ENCODE data around the gene MFAP2.
"Not testable (repeated sequence)": the region's sequence is repeated elsewhere in the genome, so short reads cannot be mapped to it uniquely, and the experiment has no call there.

MFAP2 gene

DNA sequence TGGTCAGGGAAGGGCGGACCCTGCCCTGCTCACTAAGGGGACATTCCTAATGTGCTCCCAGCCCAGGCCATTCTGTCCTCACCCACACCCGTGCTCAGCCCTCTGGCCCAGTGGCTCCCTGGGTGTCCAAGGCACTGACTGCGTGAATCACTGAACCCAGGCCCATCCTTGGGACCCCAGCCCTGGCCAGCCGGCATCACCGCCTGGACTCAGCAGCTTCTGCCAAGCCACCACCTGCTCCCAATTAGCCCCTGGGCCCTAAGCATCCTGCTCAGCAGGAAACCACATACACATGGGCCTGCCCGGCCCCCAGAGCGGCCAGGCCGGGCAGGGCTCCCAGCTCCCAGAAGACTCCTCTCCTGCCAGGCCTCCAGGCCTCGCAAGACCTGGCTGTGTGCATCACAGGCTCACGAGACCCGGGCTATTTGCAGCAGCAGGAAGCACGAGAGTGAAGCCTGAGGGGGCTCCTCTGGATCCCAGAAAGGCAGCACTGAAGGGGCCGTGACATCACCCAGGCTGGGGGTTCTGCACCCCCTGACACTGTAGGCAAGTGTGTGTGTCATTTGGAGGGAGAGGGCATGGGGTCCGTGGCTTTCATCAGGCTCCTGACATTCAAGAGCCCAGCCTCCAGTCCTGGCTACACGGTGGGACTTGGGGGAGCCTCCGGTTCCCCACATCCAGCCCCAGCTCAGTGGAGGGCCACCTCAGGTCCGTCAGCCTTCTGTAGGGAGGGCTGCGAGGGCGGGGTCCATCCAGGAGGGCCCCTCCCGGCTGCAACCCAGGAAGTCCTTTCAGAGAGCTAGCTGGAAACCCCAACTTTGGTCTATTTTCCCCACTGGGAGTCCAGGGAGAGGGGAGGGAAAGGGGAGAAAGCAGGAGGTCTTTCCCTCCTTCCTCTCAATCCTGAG, 1.6 kb downstream of the MFAP2 start:
- no peak for DNase-seq

GRCh38 chr1:16978139-16978538, 2.3 kb downstream of the MFAP2 start:
- no peak for DNase-seq

DNA sequence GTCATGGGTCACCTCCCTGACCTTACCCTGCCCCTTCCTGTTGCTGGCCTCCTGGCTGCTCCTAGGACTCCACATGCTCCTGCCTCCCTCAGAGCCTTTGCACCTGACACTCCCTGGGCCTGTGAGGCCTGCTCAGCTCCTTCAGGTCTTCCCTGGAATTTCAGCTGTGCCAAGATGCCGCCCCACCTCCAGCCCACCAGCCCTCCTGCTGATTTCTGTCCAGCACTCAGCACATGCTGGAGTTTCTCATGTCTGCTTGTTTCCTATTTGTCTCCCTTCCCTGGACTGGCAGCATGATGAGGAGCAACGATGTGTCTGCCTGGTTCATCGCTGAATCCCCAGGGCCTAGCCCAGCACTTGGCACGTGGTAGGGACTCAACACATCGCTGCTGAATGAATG, 3.0 kb downstream of the MFAP2 start:
- DNase-seq: no peak

GRCh38 chr1:16976966-16977365, 3.5 kb downstream of the MFAP2 start:
- no peak for DNase-seq

DNA sequence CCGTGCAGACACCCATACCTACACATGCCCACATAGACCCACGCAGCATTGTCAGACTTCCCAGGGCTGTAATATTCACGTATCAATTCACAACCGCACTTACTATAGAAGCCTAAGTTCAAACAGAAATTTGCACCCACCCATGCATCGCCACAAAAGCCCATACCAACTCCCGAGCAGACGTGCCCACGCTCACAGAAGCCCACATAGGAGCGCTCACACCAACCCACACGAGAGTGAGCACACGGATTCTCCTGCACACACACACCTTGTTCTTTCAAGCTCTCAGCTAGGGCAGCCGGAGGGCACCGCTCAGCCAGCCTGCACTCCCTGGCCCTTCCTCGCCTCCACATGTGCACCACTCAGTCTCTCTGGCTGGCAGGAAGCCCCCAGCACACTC, 4.6 kb downstream of the MFAP2 start:
- no peak for DNase-seq

DNA sequence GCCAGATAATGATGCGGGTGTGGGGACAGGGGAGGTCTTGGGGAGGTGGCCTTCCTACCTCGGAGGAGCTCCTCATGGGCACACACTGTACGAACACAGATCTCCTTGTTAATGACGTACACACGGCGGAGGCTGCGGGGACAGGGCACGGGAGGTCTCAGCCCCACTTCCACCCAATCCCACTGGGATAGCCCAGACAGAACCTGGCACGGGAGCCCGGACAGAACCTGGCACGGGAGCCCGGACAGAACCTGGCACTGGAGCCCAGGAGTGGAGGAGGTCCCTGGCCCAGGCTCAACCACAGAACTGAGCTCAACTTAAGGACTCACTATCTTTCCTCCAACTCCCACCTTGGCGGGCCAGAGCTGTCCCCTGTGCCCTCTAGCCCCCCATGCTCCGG, 5.2 kb downstream of the MFAP2 start:
- DNase-seq: no peak

GRCh38 chr1:16973215-16973614, 7.2 kb downstream of the MFAP2 start:
- DNase-seq: no peak

DNA sequence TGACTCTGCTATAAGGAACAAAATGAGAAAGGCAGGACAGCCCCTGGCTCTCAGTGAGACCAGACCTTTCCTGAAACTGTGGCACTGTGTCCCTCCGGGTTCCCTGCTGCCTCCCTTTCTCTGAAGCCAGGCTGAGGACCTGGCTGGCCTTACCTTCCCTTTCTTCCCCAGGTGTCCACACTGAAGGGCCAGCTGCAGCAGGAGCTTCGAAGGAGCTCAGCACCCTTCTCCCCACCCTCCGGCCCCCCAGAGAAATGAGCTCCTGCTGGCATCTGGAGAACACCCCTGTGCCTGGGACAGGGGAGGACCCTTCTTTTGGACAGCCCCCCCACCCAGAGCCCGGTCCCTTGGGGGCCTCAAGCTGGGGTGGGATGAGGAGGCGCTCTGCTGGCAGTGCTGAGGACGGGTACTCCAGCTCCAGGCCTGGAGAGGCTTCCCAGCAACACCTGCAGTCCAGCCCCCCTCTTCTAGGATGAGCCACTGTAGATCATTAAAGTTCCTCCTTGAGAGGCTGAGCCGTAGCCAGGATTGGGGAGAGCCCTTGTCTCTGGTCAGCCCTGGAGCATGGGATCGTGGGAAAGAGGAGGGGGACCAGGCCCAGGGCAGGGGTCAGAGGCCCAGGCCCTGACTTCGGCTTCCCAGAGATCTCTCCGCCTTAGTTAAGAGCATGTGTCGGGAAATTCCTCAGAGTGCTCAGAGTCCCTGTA, 8.1 kb downstream of the MFAP2 start:
- DNase-seq: no peak

DNA sequence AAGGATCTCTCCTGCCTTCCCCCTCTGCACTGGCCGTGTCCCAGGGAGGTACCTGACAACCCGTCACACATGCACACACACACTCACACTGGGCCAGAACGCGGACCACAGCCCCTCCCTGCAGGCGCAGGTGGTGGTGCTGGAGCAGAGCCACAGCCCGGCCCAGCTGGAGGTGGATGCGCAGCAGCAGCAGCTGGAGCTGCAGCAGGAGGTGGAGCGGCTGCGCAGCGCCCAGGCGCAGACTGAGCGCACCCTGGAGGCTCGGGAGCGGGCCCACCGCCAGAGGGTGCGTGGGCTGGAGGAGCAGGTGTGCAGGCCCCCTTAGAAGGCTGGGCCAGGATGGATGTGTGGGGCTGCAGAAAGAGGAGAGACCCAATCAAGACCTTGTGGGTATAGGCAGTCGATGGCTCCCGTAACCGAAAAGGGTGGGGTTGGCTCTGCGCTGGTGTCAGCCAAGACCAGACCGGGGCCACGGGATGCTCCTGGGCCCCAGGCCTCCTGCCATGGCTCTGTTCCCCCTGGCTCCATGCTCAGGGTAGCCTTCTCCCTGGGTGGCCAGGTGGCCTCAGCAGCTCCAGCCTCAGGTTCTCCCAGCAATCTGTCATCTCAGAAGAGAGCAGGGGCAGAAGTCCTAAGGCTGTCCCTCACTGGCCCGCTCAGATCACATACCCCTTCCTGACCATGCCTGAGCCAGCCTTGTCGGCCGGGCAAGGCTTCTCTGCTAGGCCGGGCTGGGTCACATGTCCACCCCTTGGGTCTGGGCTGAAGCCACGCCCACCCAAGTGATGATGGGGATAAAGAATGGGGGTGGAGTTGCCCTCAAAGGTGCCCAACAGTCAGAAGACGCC, 8.9 kb downstream of the MFAP2 start:
- DNase-seq: no peak

DNA sequence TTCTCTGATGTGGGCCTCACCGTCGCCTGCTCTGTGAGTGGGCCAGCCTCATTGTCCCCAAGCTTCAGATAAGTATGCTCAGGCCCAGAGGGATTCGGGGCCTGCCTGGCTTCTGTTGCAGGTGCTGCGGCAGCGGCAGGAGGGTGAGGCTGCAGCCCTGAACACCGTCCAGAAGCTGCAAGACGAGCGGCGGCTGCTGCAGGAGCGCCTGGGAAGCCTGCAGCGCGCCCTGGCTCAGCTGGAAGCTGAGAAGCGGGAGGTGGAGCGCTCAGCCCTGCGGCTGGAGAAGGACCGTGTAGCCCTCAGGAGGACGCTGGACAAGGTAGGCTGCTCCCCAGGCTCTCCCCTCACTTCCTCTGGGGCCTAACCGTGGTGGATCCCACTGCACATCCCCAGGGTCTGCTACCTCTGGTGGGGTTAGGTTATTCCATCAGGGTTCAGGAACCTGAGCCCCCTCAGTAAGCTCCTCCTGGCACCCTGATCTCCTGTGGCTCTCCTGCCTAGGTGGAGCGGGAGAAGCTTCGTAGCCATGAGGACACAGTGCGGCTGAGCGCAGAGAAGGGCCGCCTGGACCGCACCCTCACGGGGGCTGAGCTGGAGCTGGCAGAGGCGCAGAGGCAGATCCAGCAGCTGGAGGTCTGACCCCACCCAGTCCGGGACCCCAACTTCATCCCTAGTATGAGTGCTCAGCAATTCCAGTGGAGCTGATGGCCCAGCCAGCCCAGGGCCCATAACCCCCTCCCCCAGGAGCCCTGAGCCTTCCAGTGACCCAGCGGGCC, 10.1 kb downstream of the MFAP2 start:
- no peak for DNase-seq

GRCh38 chr1:16969651-16970050, 10.8 kb downstream of the MFAP2 start:
- no peak for DNase-seq

DNA sequence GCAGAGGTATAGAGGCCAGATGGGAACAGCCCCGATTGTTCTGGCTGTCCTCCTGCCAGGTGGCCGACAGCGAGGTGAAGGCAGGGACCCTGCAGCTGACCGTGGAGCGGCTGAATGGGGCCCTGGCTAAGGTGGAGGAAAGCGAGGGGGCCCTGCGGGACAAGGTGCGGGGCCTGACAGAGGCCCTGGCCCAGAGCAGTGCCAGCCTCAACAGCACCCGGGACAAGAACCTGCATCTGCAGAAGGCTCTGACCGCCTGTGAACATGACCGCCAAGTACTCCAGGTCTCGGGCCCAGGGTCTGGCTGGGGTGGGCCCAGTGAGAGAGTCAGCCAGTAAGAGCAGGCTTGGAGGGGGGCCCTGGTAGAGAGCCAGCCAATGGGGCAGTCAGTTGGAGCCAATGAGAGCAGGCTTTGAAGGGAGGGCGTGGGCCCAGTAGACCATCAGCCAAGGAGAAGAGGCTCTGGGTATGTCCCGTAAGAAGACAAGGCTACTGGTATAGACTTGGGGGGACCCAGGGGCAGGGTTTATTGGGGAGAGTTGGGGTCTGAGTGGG, 11.3 kb downstream of the MFAP2 start:
- no peak for DNase-seq

DNA sequence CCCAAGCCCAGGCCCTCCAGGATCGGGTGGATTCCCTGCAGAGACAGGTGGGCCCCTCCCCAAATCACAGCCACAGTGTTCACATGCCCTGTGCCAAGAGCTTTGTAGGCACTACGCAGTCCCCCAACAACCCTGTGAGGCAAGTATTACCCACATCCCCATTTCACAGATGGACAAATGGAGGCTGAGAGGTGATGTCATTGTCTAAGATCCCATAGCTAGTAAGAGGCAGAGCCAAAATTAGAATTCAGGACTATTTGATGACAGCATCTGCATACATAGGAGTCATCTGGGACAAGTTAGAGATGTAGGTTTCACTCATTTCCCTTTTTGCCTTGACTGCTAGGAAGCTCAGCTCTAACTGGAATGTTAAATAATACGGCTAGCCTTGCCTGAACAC, 12.0 kb downstream of the MFAP2 start:
- DNase-seq: no peak

DNA sequence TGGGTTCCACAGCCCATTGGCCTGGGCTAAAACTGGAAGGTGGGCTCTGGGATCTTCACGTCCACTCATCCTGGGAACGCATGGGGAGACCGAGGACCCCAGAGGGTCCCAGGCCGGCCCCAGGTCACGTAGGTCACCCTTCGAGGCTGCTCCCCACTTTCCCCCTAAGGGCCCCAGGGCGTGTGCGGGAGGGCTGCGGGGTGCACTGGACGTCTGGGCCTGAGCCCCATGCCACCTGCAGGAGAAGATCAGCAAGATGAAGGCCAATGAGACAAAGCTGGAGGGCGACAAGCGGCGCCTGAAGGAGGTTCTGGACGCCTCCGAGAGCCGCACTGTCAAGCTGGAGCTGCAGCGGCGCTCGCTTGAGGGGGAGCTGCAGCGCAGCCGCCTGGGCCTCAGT, 12.5 kb downstream of the MFAP2 start:
- no peak for DNase-seq

GRCh38 chr1:16967095-16967575, 13.3 kb downstream of the MFAP2 start:
- DNase-seq: no peak

GRCh38 chr1:16966282-16966681, 14.1 kb downstream of the MFAP2 start:
- DNase-seq: no peak

GRCh38 chr1:16965486-16966067, 14.8 kb downstream of the MFAP2 start:
- no peak for DNase-seq

GRCh38 chr1:16964169-16964568, 16.3 kb downstream of the MFAP2 start:
- DNase-seq: not testable (repeated sequence)

GRCh38 chr1:16961297-16962133, 18.9 kb downstream of the MFAP2 start:
- DNase-seq: no peak

- peak; percentile 74 for DNase-seq
These were observed 19.7 kb downstream of the MFAP2 start for GRCh38 chr1:16960560-16961296.

All from activated effector memory CD4-positive, alpha-beta T cell treated with Interleukin-2 at 50 U/mL for 16 hours (primary cell).